NCI-H1092 (cell line): Measurements from ENCODE around the gene ERO1A.

Source experiments
- DNase-seq: peaks from one replicate; lab custom pipeline; 2025; lab: John Stamatoyannopoulos, UW

Gene ERO1A

GRCh38 chr14:52694761-52695480, 437 bp downstream of the ERO1A start:
- DNase-seq = peak; percentile 55

DNA sequence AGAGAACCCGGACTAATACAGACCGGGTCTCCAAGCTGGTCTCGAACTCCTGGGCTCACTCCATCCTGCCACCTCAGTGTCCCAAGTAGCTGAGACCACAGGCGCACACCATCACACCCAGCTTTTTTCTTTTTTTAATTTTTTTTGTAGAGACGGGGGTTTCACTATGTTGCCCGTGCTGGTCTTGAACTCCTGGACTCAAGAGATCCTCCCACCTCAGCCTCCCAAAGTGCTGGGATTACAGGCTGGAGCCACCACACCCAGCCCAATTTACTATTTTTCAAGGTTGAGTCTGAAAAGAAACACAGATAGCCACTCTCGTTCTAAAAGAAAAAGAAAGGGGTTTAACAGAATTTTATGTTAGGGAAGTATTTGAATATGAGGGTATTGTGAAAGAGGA, 1.8 kb downstream of the ERO1A start:
- DNase-seq = no peak

DNA sequence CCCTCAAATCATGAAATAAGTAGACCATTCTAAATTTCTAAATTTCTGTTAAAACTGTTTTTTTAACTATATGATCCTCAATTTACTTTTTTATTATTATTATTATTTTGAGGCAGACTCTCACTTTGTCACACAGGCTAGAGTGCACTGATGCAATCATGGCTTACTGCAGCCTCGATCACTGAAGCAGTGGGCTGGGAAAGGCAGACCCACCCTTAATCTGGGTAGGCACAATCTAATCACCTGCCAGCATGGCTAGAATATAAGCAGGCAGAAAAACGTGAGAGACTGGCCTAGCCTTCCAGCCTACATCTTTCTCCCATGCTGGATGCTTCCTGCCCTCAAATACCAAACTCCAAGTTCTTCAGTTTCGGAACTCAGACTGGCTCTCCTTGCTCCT, 2.3 kb downstream of the ERO1A start:
- no peak for DNase-seq

GRCh38 chr14:52692248-52692962, 3.0 kb downstream of the ERO1A start:
- DNase-seq = no peak

GRCh38 chr14:52690983-52691760, 4.2 kb downstream of the ERO1A start:
- DNase-seq = no peak

GRCh38 chr14:52686176-52686575, 9.2 kb downstream of the ERO1A start:
- no peak for DNase-seq

- DNase-seq = no peak
Measured at GRCh38 chr14:52683985-52684520, 11.3 kb downstream of the ERO1A start.

GRCh38 chr14:52678591-52678990, 16.8 kb downstream of the ERO1A start:
- DNase-seq = no peak

DNA sequence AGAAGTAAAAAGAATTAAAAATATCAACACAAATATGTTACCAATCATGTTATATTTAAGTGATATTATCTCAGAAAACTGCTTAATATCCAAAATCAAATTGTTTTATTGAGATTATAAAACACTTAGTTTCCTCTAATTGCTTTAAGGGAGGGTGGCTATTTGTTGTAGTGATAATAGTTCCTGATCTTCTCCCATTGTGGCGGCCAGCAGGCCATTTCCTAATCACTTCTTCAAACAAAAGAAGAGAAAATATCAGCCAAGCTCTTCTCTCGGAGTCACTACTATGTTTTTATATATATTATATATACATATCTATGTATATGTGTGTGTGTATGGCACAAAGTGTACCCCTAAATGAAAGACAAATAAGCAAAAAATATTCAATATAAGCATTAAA, 31.5 kb downstream of the ERO1A start:
- DNase-seq = no peak

DNA sequence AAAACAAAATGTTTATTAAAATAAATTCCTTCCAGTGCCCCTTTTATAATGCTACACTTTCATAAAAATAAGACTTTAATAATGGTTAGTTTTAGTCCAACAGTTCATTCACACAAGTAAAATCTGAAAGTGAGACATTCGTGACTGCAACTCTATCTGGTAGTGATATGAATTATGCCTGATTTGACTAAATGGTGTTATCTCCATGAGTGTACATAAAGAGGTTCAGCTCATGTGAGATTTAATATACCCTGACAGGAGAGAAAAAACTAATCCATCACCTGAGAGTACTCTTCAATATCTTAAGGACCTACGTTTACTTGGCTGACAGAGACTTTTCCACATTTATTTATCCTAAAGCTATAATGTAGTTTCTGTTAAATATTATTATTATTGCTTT, 34.0 kb downstream of the ERO1A start:
- no peak for DNase-seq

DNA sequence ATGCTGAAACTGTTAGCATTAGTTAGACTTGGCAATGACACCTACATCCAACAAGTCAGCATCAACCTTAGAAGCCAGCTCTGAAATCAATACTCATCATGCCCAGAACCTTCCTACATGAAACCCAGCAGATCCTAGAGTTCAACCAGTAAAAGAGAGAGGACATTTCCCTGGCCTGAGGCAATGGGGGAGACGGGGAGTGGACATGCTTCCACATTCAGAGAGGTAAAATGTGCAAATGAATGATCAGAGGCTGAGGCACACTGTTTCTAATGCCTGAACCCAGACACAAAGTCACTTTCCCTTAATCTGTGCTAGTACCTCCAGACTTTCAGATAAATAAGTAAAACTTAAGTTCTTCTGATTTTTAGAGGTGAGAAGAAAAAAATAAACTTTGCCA, 34.5 kb downstream of the ERO1A start:
- no peak for DNase-seq

DNA sequence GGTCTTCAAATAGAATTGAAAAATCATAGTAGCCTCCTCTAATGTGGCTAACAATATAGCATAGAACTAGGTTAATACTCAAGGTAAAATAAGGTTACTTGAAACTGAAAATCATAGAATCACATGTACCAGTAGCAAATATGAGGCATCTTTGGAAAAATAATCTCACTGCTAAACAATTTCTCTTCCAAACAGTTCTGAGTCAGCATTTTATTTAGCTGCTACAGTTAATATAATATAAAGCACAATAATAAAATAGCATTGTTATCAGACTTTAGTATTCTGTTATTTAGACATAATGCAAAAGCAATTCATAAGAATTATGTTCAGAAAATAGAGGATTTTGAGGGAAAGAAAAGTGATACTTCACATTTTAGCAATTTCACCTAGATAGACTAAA, 35.0 kb downstream of the ERO1A start:
- no peak for DNase-seq

- no peak for DNase-seq
Measured at GRCh38 chr14:52656905-52657304, 38.5 kb downstream of the ERO1A start.

- DNase-seq = no peak
Measured at GRCh38 chr14:52650774-52651173, 44.6 kb downstream of the ERO1A start.

DNA sequence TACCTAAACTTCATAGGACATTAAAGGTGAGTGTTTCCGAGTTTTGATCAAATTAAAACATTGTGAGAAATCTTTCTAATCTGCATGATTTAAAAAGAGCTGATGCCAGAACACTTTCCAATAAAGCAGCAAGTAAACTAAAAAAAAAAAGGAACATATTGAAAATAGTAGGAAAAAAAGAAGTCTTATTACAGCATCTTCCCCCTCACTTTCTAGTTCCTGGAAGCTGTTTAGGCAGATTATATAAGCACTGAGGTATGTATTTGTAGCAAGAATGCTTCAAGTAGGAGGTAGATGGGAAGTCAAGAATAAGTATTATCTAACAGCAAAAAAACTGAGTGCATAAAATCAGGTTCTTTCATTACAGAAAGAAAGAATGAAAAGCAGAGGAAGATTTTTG, 45.8 kb downstream of the ERO1A start:
- no peak for DNase-seq

DNA sequence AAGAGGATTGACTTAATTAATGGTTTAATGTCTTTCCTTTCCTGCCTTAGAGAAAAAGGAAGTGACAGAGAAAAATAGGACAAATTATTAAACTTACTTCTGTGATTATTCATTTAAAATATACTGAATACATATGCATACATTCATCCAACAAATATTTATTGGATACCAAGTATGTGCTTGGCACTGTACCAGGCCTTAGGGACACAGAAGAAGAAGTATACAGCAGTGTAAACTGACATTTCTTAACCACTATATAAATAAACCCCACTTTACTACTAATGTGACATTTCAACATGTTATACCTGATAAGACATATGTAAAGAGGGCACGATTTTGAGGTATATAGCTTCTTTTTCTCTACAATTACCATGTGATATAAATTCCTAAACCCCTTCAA, 53.6 kb downstream of the ERO1A start:
- DNase-seq = no peak

GRCh38 chr14:52640137-52640536, 55.2 kb downstream of the ERO1A start:
- no peak for DNase-seq

DNA sequence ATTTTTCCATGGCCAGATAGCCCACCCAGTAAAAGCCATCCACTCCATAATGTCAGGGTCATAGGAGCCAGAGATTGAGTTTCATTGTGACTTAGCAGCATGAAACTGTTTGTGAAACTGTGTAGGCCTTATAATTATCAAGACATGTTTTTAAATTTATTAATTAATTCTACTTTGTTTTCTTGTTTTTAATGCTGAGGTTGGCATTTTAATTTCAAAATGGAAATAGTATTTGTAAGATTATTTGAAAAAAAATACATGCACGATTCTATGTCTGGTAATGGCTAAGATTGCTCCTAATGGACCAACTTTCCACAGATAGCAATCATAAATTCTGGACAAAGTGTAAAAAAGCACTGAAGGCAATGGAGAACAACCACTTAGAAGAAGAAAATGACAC, 75.7 kb downstream of the ERO1A start:
- no peak for DNase-seq

GRCh38 chr14:52618602-52619001, 76.8 kb downstream of the ERO1A start:
- no peak for DNase-seq

DNA sequence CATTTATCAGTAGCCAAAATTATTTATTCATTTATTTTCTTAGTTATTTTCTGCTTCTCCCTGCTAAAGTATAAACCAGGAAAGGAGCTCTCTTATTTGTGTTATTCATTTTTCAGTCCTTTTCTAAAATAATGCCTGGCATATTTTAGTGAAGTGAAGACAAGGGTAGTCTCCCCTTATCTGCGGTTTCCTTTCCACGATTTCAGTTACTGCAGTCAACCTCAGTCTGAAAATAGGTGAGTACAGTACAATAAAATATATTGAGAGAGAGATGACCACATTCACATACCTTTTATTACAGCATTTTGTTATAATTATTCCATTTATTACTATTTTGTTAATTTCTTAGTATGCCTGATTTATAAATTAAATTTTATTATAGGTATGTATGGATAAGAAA, 85.2 kb downstream of the ERO1A start:
- DNase-seq = no peak

GRCh38 chr14:52609445-52610044, 85.8 kb downstream of the ERO1A start:
- no peak for DNase-seq

- DNase-seq = no peak
Measured at GRCh38 chr14:52607061-52607460, 88.3 kb downstream of the ERO1A start.
